Measurements from ENCODE around the gene CLDND2. TPM values are rescaled to one million over a fixed set of nuclear protein-coding genes. Genes with fewer than 3 reads are reported as not detected.

Gene CLDND2
- total RNA-seq, 1 experiment from 2014 or later: 1.8 TPM

GRCh38 chr19:51375504-51376221 lies 6.9 kb upstream of the CLDND2 start:
- intact Hi-C loops (cut with micrococcal nuclease): no loop called here
- ChIA-PET CTCF (no interaction called here), POLR2A (no interaction called here), RAD21 (ENCODE audit: low non-redundant PET in 1 of 2, low total read pairs in 2 of 2, uncharacterized antibody in 2 of 2, unreplicated experiment in 2 of 2) (no interaction called here)
- Histone ChIP-seq H4K20me1 (ENCODE audit: insufficient read depth) (no peaks in the 10 kb centered on the region), H3K9me3 (ENCODE audit: control insufficient read depth in 1 of 2, insufficient read depth in 1 of 2, low read depth in 1 of 2, low read length in 2 of 2) (no peaks in the 10 kb centered on the region), H3K9me2 (ENCODE audit: insufficient read depth) (no peaks in the 10 kb centered on the region), H3K4me3 (replicated peaks in 1 of 2; ENCODE audit: low read depth in 1 of 2, low read length in 2 of 2) (no peak overlapping the region), H3K36me3 (ENCODE audit: control insufficient read depth in 1 of 2, insufficient read depth in 2 of 2, low read length in 2 of 2) (no peaks in the 10 kb centered on the region), H3K4me2 (ENCODE audit: low read length) (no peak overlapping the region), H3K79me2 (ENCODE audit: insufficient read depth, low read length) (no peaks in the 10 kb centered on the region), H3K9ac (ENCODE audit: low read length) (no peak overlapping the region), H2AFZ (ENCODE audit: low read depth, low read length, poor library complexity, severe bottlenecking) (no peak overlapping the region), H3K4me1 (ENCODE audit: control insufficient read depth in 1 of 2, insufficient read depth in 2 of 2, low read length in 2 of 2) (peaks cover 0 to 3% of the 10 kb centered on the region in 2 experiments; a peak in 2 of 4 replicates), H3K27ac (ENCODE audit: low read depth, low read length) (no peak overlapping the region), H3K27me3 (ENCODE audit: insufficient read depth, low read length) (no peaks in the 10 kb centered on the region)
- DNase-seq (ENCODE audit: low read depth, low spot score): no peak
- TF ChIP-seq SIN3A (IDR thresholded peaks at IDR 0.05; ENCODE audit: low read depth): no peak
- no peak for ATAC-seq
- BruUV-seq (replicated peaks): no TSS peak

- intact Hi-C loops (cut with micrococcal nuclease): no loop called here
- H3K9ac ChIP-seq (ENCODE audit: low read length): no peak within 1 kb of the TSS
These were observed 4.1 kb upstream of the CLDND2 start, which contains the start of gene NKG7 for GRCh38 chr19:51372649-51373504. NKG7 (minus strand) TSS chr19:51372654; CDS start chr19:51372535, 119 bp downstream.

More at GRCh38 chr19:51372649-51373504, 4.1 kb upstream of the CLDND2 start, which contains the start of gene NKG7:
- Histone ChIP-seq H3K27me3 (ENCODE audit: insufficient read depth, low read length) (no peaks in the 10 kb centered on the region), H4K20me1 (ENCODE audit: insufficient read depth) (no peaks in the 10 kb centered on the region), H3K4me1 (ENCODE audit: control insufficient read depth in 1 of 2, insufficient read depth in 2 of 2, low read length in 2 of 2) (peaks cover 5 to 10% of the 10 kb centered on the region in 2 experiments; a peak in 3 of 4 replicates), H3K9me3 (ENCODE audit: control insufficient read depth in 1 of 2, insufficient read depth in 1 of 2, low read depth in 1 of 2, low read length in 2 of 2) (no peaks in the 10 kb centered on the region), H3K4me2 (ENCODE audit: low read length) (no peak within 1 kb of the TSS), H2AFZ (ENCODE audit: low read depth, low read length, poor library complexity, severe bottlenecking) (no peak within 1 kb of the TSS), H3K4me3 (replicated peaks in 1 of 2; ENCODE audit: low read depth in 1 of 2, low read length in 2 of 2) (no peak within 1 kb of the TSS), H3K36me3 (ENCODE audit: control insufficient read depth in 1 of 2, insufficient read depth in 2 of 2, low read length in 2 of 2) (no peaks in the 10 kb centered on the region), H3K27ac (ENCODE audit: low read depth, low read length) (no peak within 1 kb of the TSS), H3K9me2 (ENCODE audit: insufficient read depth) (no peaks in the 10 kb centered on the region), H3K79me2 (ENCODE audit: insufficient read depth, low read length) (no peaks in the 10 kb centered on the region)
- no peak for ATAC-seq
- CTCF ChIA-PET: no interaction called here
- no peak for DNase-seq (ENCODE audit: low read depth, low spot score)
- RAD21 ChIA-PET (ENCODE audit: low non-redundant PET in 1 of 2, low total read pairs in 2 of 2, uncharacterized antibody in 2 of 2, unreplicated experiment in 2 of 2): no interaction called here
- no TSS peak for BruUV-seq (replicated peaks)
- no peak for TF ChIP-seq EZH2phosphoT487 (IDR thresholded peaks at IDR 0.05; ENCODE audit: borderline replicate concordance)
- no peak for TF ChIP-seq CEBPB (IDR thresholded peaks at IDR 0.05; ENCODE audit: low read depth)
- no peak for TF ChIP-seq ZFX (IDR thresholded peaks at IDR 0.05)
- TF ChIP-seq ELF1 (IDR thresholded peaks at IDR 0.05; ENCODE audit: borderline replicate concordance, low read depth): no peak
- TF ChIP-seq FOSL1 (IDR thresholded peaks at IDR 0.05; ENCODE audit: low read depth): no peak
- TF ChIP-seq POLR2AphosphoS5 (IDR thresholded peaks at IDR 0.05; ENCODE audit: low read depth, low read length): no peak
- no peak for TF ChIP-seq REST (IDR thresholded peaks at IDR 0.05; ENCODE audit: low read depth)
- no peak for TF ChIP-seq RAD21 (IDR thresholded peaks at IDR 0.05; ENCODE audit: low read depth)
- no peak for TF ChIP-seq ZBTB33 (IDR thresholded peaks at IDR 0.05; ENCODE audit: extremely low read depth, insufficient replicate concordance, low read length)
- POLR2A ChIA-PET: interaction anchor here (1.3 kb wide), 1 partner anchor 21 kb away, joined by 4 read pairs; no protein-coding TSS in a partner anchor
